GM21576 (cell line): ENCODE results near the gene SLC13A2.
A peak's percentile ranks its signal among the peaks of the same experiment; 100 is the strongest.

Experiments
- ATAC-seq: cut with Tn5 transposase; IDR thresholded peaks from one replicate; pipeline ENCODE4 v1.9.1; 2021; ENCODE audit warnings: mild to moderate bottlenecking, moderate library complexity; ENCODE audit not compliant: unreplicated experiment

The SLC13A2 gene

DNA sequence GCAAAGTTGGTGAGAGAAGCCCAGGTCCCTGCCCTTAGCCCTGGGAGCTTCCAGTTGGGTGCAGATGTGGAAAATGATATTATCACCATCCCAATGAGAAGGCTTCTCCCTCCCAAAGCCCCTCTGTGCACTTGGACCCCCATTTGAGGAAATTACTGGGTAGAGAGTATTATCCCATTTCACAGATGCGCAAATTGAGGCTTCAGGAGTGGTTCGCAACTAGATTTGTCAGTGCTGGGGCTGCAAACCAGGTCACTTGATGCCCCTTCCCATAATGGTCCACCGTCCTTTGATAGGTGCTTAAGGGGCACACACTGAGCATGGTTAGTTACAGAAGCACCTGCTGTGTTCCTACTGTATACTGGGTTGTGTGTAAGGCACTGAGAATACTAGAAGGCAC is 18.4 kb downstream of the SLC13A2 start:
- no peak for ATAC-seq

DNA sequence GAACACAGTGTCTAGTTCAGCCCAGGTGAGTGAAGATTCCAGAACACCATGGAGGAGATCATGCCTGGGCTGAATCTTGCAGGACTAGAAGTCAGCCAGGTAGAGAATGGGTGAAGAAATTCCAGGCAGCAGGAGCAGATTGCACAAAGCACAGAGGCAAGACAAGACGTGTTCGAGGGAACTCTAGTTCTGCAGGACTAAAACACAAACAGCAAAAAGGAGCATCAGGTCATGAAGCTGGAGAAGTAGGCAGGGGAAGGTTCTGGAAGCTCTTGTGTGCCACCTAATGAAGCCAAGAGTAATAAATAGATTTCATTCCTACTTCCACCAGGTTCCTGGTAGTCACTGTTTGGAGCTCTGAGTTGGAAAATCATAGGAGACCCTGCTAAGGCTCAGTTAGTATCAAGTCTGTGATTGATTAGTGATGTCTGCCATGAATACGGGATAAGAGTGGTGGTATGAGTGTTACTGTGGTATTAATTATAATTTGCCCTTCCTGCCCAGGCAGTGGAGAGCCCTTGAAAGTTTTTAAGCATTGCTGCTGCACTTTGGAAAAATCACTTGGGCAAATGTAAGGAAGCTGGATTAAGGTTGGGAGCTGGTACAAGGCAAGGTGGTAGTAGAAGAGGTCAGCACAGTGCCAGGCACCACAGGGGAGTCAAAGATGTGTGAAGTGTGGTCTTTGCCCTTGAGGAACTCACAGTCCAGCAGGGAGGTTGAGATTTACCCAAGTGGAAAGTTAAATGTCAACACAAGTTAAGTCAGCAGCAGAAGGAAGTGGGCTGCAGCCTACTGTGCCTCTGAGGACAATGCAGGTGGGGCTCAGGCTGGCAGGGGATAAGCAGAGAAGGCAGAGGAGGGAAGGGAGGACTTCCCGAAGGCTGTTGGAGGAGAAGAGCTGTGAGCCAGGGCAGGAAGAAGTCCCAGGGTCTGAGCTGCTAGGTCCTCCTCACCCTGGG is 19.2 kb downstream of the SLC13A2 start:
- ATAC-seq, result no peak

DNA sequence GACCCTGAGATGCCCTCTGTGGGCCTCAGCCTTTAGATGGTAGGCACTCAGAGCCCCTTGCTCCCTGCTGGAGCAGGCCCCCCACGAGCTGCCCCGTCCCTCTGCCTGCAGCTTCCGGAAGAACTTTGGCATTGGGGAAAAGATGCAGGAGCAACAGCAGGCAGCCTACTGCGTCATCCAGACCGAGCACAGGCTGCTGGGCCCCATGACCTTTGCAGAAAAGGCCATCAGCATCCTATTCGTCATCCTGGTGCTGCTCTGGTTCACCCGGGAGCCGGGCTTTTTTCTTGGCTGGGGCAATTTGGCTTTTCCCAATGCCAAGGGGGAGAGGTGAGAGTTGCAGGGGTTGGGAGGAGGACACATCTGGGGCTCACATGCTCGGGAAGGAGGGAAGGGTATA is 20.0 kb downstream of the SLC13A2 start:
- ATAC-seq, result no peak

DNA sequence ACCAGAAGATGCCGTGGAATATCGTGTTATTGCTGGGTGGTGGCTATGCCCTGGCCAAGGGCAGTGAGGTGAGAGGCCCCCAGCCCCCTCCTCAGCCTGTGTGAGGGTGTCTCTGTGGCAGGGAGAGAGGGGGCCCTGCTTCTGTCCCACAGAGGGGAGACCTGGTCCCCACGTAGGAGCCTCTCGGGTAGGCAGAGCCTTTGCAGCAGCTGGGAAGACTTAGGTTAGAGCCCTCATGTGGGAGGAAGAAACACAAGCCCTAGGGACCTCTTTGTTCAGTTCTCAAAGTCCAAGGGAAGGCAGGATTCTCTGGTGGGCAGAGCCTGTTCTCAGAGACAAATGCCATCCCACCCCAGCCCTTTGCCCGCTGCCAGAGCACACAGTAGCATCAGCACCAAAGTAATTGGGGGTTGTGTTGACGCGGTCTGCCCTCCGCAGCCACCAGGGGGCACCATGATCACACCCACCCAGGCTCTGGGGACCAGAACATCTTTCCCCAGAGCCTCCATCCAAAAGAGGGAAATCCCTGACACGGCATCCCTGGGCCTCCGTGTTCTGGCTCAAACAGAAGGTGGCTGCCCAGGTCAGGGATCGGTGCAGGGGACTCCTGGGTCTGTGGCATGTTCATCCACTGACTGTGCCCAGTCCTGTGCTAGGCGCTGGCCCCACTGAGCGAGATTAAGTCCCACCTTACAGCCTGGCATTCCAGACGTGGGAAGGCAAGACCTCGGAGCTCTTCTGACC is 21.2 kb downstream of the SLC13A2 start:
- ATAC-seq, result peak; percentile 52

DNA sequence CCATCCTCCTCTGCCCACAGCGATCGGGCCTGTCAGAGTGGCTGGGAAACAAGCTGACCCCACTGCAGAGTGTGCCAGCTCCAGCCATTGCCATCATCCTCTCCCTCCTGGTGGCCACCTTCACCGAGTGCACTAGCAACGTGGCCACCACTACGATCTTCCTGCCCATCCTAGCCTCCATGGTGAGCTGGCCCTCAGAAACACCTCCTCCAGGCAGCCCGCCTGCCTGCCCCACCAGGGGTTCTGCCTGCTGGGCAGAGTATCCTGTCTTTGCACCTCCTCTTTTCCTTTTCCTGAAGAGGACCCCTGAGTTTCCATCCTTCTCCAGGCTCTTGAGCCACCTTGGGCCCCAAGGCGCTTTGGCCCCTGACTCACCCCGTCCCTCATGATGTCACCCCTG is 22.2 kb downstream of the SLC13A2 start:
- no peak for ATAC-seq

DNA sequence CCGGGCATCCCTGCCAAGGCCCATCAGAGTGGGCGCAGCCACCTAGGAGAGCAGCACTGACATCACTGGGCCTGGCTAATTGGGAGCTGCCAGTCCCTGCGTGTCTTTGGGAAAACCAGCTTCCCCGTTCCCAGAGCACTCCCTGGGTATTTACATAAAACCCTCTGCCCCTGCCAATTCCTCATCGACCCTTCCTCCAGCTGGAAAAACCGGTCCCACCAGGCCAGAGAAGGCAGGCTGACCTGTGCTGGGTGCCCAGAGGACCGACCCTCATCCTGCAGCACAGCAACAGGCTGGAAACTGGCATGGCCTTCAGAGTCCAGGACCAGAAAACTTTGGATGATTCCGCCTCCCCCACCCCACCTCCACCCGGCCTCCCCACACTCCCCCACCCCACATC is 24.5 kb downstream of the SLC13A2 start:
- ATAC-seq, result no peak

DNA sequence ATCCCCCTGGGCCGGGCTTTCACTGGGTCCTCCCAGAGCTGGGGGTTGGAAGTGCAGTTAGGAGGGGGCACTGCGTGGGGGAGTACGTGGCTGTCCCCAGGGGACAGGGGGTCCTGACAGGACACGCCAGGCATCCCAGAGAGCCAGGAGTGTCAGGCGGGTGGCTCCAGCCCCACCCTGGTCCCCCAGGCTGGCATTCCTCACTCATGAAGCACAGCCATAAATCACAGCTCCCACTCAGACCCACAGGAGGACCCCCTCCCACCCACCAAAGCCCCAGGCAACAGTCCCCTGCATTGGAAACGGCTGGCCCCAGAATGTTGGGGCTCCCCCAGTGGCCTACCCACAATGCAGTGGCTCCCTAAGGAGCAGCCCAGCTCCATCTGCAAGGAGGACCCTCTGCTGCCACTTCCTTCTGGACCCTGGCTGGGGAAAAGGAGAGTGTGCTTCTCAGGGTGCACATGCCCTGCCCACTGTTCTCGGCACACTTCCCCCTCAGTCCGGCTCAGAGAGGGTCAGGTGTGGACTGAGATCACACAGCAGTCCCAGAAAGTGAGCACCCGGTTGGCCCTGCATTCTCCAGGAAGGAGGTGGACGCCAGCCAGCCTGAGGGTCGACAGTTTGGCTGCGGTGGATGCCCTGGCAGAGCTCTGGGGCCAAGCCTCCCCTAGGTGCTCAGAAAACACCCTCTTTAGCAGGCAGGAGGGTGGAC is 25.4 kb downstream of the SLC13A2 start:
- no peak for ATAC-seq

DNA sequence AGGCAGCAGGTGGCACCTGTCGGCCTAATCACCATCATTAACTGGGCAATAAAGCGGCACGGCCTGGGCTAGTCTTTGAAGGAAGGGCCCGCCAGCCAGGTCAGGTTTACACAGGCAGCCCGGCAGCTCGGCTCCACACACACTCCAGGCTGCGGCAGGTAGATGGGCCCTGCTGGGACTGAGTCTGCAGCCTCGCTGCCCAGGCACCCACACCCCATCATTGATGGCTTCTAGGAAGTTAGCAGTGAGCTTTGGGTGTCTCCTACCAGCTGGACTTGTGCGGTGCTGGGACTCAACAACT is 25.9 kb downstream of the SLC13A2 start:
- no peak for ATAC-seq

DNA sequence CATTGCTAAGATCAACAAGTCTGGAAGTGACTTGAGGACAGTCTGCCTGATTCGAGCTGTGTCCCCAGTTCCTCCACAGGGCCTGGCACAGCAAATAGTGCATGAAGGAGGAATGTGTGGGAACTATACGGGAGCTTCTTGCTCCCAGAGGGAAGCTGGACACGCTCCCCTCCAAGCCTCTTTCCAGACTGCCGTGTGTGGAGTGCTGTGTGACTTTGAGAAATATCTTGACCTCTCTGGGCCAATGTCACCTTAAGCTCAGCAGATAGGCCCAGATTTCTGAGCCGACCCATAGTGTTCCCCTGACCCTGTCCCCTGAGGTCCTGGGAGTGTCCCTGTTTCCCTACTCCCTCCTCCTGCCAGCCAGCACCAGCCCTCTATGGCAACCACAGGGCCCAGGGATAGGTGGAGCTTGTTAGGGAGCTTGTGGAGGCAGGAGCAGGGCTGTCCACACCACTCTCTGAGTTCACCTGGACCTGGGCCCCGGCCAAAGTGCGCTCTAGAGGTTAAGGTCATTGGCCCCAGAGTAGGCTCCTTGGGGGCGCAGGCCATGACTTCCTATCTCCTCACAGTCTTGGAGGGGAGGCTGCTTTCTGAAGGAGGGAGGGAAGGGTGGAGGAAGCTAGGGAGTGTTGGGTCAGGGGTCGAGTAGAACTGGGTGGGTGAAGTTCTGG is 26.4 kb downstream of the SLC13A2 start:
- no peak for ATAC-seq

DNA sequence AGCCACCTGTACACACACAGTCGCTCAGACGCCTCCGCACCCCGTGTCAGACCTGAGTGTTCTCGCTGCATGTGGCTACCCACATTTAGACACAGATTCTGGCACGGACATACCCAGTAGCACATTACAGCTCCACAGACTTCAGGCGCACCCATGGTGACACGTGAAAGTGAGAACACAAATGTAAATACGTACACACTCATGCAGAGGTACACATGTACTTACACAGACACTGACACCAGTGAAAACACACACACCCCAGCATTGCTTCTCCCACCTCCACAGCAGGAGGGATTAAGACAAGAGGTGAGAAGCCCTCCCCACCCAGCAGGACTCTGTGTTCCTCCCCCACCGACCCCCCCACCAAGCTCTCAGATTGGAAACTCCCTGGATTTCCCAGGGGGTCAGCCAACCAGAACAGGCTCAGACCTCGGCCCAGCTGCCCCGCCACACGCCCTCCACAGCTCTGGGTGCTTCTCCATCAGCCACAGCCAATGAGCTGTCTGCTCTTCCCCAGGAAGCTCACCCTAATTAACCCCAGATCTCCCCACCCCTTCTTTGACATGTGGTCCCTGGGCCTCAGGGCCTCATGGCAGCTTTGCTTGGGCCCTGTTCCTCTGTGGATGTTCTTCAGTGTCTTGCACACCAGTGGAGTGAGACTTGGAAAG is 27.4 kb downstream of the SLC13A2 start:
- ATAC-seq, result no peak

DNA sequence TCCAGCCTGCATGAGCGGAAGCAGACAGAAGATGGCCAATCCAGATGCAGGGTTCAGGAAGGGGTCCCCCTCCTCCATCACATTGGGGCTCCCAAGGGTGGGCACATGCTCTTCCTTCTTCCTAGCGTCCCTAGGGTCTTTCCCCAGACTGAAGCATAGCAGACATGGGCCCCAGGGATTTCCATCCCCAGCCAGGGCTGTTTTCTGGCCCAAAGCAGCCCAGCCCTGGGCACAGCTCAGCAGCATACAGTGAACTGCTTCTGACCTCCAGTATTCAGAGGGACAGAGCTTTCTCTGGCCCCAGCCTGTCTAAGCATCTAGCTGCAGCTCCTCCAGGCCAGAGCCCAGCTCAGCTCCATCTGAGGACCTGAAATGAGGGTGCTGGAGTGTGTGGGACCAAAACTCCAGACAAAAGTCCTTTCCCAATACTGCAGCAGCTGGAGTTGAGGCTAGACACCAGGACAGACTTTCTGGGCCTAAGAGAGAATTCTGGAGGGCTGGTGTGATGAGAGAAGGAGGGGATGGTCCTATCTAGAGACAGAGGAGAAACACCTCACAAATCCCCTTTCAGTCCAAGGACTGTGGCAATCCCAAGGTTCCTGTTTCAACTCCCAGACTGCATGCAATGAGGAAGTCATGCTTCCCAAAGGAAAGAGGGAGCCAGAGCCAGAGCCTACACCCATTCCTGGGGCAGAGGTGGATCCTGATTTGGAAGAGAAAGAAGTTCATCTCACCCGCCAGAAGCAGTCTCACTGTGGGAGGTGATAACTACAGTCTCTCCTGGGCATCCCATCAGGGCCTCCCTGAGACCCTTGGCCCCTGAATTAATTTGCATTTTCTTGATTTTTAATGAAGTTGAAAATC is 28.2 kb downstream of the SLC13A2 start:
- no peak for ATAC-seq

DNA sequence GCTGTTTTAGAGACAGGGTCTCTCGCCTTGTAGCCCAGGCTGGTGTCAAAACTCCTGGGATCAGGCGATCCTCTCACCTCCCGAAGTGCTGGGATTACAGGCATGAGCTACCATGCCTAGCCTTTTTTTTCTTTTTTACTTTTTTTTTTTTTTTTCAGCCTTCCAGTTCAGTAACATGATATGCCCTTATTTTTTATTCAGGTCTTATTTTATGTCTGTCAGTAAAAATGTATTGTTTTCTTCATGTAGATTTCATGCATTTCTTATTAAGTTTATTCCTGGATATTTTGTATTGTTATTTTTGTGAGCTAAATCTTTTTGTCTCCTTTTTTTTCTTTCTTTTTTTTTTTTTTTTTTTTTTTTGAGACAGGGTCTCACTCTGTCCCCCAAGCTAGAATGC is 30.0 kb downstream of the SLC13A2 start:
- no peak for ATAC-seq

DNA sequence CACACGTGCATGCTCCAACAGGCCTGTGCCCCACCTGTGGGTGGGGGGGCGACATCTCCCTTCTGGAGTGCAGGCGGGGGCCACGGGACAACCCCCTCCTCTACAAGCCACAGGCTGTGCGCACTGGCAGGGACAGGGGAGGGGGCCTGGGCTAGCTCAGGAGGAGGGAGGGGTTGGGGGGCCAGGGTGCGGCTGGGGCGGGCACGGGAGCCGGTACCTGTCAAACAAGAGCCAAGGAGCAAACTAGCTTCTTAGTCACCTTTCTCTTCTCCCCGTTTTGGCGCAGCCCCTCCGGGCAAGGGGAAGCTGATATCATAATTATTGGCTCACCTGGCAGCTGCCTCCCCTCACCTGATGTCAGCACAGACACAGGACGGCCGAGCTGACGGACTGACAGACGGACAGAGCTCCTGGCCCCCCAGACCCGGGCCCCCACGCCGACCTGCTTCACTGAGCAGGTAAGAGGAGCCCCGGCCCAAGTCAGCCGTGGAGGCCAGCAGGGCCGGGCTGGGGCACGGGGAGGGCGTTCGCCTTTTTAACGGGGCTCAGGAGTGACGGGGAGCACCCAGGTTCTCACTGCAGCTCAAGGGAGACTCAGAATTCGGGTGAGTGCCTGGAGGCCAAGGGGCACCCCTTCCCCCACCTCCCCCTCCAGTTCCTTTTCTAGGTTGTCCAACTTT is 32.7 kb downstream of the SLC13A2 start, which contains the start of gene FOXN1:
Gene FOXN1, plus strand, starts transcription at position 363 of the 680 bp plus-strand sequence. CDS start 17,622 bp downstream, outside the sequence.
- ATAC-seq, result no peak

DNA sequence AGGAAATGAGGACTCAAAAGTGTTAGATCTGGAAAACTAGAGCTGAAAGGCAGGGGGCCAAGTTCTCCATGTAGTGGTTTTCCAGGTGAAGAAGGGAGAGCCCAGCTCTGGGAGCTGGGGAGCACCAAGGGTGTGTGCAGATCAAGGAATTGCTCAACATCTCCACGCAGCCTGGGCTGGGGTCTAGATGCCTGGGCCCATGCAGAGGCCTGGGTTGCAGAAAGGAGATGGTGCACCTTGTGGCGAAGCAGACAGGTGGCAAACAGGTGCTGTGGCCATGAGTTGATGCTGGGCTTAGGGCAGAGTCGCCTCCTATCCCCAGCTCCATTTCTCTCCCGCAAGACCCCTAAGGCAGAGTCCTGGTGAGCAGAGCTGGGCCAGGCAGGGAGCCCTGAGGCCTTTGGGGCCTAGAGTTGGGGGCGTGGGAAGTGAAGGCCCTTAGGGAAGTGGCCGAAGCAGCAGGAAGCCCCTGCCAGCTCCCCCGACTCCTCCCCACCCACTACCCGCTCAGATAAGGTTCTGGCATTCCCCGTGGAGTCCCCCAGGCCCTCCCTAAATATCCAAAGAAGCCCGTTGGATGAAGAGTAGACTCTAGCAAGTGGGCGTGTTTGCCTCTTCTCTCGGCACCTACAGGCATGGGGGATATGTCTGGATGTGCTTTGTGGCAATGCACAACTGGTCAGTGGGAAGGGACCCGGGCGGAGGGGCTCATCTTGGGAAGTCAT is 33.5 kb downstream of the SLC13A2 start:
- ATAC-seq, result no peak

DNA sequence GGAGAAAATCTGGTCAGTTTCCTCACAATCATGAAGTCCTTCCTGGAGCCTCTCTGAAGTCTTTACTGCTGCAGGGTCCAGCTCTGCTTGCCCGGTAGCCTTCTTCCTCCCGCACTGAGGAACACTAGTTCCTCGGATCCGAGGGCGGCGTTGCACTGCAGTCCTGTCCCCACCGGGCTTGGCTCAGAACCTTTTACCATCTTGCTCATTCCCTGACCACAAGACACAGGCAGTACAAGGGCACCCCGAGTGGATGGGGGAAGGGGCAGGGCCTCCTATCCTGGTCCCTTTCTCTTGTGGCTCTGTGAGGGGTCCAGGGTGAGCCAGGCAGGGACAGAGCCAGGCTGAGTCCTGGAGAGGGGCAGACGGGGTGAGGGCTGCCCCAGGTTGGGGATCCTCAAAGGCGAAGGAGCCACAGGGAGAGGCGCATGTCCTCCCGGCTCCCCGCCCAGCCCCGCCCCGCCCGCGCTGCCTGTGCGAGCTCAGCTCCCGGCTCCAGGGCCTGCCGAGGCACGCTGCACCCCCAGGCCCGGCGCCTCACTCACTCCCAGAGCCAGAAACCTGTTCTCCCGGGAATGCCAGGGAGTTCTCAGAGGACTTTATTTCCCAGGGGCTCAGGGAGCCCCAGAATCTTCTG is 34.2 kb downstream of the SLC13A2 start:
- no peak for ATAC-seq

DNA sequence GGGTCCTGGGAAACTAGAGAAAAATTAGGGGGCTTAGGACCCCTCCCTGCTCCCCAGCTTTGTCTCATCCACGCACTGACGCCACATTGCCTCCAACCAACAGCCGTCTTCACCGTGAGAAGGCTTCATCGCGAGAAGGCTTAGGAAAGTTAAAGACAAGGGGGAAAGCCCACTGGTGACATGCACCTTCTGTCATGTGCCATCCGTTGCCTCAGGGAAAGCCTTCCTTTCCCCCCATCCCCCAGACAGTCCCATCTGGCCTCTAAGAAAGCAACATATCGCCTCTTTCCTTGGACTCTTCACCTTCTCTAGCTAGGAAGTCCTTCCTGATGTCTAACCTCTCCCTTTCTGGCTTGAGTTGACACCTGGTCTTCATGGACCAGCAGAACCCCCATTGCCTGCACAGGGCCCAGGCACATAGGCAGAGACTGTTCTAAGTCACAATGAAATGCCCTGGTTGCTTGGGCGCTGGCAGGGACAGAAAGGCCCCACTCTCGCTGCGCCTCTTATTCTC is 34.8 kb downstream of the SLC13A2 start:
- no peak for ATAC-seq

DNA sequence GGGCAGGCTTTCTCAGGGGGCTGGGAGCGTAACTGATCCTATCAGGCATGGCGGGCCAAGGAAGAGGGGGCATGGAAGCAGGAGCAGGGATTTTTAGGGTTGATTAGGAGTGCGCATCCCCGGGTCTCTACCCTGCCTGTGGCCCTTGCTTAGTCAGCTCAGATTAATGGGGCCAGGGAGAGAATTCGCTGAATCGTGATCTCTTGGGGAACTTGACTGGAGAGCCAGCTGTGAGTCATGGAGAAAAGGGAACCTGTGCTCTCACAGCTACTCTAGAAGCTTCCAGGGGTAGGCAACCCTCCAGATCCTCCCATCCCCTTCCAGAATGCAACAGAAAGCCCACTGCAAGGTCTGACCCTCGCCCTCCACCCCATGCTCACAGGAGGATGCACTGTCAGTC is 36.3 kb downstream of the SLC13A2 start:
- no peak for ATAC-seq
